ENCODE measurements around the gene KRTAP10-1.
"Not testable (repeated sequence)": the region's sequence is repeated elsewhere in the genome, so short reads cannot be mapped to it uniquely, and the experiment has no call there.

KRTAP10-1 gene

DNA sequence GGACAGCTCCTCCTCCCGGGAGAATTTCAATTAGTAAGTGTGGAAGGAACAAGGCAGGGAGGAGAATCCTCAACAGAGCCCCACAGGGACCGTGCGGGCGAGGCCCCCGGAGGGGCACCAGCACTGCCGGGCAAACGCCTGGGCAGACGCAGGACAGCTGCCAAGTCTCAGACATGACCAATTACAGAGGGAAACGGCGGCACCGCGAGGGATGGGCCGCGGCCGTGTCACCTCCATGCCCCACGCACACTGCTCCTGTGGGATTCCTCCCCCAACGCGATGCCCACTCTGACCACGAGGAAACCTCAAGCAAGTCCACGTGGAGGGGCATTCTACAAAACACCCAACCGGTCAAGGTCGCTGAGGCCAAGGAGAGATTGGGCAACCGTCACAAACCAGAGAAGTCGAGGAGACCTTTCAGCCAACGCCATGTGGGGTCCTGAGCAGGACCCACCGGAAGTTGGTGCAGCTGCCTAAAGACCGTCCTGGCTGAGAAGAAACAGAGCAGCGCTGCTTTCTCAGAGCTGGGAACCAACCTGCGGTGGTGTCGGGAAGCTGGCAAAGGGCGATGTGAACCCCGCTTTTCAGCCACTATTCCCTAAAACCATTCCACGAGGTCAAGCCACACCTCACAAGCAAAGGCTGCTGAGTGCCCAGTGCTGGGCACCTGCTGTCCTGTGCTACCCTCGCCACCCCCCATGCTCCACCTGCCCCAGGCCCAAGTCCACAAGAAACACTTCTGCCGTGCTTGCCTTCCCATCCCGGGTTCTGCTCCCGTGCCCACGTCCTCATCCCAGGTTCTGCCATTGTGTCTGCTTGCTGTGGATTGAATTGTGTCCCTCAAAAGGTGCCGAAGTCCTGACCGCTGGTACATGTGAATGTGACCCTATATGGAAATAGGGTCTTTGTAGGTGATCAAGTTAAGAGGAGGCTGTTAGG is 32.1 kb upstream of the KRTAP10-1 start:
- in situ Hi-C loops (cut with MboI; ENCODE audit: low sequenced_read_pairs), result no loop called here

DNA sequence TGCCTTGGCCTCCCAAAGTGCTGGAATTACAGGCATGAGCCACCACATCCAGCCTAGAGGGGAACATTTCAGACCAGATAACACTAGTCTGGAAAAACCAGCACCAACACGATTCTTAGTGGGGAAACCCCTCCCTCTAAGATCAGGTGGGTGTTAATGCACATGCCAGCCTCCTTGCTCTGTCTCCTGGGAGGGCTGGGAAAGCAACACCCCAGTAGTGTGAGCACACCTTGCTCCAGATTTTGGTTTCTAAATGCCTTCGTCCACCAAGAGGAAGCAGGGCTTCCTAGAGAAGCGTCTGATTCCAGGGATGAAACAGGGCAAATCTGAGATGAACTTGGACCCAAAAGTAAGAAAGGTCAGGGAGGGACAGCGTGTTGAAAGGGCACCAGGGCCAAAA is 31.3 kb upstream of the KRTAP10-1 start:
- in situ Hi-C loops (cut with MboI; ENCODE audit: low sequenced_read_pairs), result no loop called here

DNA sequence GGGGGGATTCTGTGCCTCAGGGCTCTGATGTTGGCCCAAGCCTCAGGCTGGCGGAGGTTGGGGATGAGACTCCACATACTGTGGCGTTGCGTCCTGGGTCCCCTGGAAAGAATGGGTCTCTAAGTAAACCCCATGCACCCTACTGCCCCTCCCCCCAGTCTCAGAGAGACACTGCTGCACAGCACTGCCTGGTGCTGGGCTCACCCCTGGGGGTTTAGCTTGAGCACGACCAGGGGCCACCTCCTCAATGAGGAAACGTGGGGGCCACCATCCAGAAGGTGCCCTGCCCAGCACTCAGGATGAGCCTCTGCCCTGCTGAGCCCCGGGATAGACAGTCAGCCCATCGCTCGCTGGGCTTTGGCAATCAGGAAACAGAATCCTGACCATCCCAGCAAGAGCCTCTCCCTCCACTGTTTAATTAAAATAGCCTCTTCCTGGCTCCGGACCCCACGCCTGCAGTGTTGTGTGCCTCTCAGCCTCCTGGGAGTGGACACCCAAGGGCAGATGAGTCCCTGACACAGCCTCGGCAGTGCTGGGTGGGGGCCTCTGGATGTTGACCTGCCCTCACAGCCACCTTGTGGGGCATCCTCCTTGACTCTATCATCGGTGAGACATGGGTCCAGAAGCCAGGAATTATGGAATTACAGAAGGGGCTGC is 30.0 kb upstream of the KRTAP10-1 start:
- in situ Hi-C loops (cut with MboI; ENCODE audit: low sequenced_read_pairs), result no loop called here

DNA sequence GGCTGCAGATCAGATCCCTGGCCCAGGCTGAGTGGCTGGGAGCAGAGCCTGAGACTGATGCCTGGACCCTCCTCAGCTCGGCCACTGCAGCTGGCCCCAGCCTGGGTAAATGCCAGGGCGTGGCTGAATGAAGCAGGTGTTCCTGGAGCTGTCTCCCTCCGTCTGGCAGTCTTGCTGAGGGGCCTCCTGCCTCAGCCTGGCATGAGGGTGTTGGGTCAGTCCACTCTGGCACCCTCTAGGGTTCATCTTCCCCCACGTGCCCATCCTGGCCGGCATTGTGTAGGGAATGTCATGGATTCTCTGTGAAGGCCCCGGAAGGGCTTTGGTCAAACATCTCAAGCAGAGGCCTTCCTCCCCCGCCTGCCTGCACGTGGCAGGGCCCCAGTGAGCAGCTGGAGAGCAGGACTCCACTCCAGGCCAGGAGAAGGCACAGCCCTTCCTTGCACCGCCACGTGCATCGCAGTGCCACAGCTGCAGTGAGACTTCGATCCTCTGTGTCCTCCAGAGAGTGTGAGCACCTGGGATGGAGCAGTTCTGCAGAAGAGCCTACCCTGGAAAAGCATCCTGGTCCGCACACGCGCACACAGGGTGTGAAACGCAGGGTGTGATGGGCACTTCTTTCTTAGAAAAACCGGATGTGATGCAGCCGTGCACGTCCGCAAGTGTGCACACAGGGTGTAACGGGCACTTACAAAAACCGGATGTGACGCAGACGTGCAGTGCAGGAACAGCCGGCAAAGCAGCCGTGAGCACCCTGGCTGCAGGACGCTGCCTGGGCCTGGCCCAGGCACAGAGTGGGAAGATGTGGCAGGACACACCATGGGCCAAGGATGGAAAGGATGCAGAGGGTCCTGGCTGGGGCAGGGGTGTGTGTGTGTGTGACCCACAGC is 28.9 kb upstream of the KRTAP10-1 start:
- in situ Hi-C loops (cut with MboI; ENCODE audit: low sequenced_read_pairs), result no loop called here

DNA sequence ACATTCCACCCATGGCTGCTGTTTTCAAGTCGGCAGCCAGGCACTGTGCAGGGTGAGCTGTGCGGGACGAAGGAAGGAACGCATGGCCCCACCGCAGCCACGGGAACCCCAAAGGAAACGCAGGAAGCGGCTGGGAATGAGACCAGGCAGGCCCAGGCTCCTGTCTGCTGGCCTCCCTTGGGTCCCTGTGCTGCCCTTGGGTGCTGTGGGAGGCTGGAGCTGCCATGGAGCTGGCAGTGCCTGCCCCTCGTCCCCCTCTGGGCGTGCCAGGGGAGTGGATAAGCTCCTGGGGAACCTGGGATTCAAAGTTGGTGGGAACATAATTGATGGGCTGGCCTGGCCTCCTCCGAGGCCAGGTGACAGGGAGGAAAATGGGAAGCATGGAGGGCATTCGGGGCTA is 28.3 kb upstream of the KRTAP10-1 start:
- in situ Hi-C loops (cut with MboI; ENCODE audit: low sequenced_read_pairs), result no loop called here

DNA sequence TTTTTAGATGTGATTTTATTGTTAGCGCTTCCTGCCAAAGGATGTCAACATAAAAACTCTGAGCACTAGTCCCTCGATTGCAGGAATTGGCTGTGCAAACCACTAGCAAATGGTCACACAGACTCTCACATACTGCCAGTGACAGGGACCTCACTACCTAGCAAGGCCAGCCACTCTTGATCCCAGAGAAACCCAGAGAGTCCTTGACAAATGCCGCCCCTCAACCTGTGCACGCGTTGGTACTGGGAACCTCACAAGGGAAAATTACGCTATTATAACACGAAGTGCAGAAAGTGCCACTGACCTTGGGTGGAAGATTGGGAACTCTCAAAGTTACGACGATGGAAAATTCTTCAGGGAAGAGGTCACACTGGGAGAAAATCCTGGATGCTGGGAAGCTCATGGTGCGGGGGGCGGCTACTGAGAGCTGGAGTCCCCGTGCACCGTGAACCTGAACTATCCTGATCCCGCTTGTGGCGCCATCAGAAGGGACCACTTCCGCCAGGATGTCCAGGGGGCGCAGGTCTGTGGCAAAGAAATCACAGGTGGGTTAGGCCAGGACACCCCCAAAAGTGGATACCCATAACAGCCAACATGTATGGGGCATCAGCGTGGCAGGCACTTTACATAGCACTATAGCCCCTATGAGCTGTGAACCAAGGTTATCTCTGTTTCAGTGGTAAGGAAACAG is 27.6 kb upstream of the KRTAP10-1 start:
- in situ Hi-C loops (cut with MboI; ENCODE audit: low sequenced_read_pairs), result no loop called here

DNA sequence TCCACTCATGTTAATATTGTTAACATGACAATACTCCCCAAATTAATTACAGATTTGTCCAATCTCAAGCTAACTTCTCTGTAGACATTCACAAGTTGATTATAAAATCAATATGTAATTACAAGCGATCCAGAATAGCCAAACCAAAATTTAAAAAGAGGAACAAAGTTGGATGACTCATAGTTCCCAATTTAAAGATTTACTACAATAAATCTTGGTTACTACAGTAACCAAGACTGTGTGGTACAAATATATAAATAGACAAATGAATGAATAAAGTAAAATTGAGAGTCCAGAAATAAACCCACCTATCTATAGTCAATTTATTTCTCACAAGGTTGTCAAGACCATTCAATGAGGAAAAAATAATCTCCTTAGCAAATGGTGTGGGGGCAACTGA is 26.4 kb upstream of the KRTAP10-1 start:
- in situ Hi-C loops (cut with MboI; ENCODE audit: low sequenced_read_pairs), result no loop called here

DNA sequence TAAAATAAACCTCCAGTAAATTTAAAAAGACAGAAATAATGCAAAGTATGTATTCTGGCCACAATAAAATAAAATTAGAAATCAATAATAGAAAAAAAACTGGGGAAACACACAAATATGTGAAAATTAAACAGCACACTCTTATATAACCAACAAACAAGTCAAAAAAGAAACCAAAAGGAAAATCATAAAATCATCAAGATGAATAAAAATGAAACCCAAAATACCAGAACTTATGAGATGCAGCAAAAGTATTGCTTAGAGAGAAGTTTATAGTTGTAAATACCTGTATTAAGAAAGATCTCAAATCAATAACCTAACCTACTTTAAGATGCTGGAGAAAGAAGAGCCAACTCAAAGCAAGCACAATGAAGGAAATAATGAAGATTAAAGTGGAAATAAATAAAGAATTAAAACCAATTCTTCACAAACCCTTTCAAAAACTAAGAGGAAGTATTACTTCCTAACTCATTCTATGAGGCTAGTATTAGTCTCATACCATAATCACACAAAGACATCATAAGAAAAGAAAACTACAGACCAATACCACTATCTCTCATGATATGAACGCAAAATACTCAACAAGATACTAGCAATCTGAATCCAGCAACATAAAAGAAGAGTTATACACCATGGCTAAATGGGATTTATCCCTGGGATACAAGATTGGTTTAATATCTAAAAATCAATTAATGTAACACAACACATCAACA is 25.0 kb upstream of the KRTAP10-1 start:
- in situ Hi-C loops (cut with MboI; ENCODE audit: low sequenced_read_pairs), result no loop called here

DNA sequence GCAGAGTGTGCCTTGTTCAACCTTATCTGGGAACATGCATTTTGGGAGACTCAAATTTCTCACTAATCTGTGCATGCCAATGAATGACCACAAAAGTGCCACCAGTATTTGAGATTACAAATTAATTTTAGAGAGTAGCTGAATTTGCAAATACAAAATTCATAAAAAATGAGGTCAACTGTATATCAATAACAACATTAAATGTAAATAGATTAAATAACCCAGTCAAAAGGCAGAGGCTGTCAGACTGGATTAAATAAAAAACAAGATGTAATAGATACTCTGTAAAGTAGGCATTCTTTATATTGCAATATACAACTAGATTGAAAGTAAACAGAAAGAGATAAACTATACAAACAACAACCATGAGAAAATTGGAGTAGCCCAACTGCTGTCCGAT is 24.1 kb upstream of the KRTAP10-1 start:
- in situ Hi-C loops (cut with MboI; ENCODE audit: low sequenced_read_pairs), result no loop called here

DNA sequence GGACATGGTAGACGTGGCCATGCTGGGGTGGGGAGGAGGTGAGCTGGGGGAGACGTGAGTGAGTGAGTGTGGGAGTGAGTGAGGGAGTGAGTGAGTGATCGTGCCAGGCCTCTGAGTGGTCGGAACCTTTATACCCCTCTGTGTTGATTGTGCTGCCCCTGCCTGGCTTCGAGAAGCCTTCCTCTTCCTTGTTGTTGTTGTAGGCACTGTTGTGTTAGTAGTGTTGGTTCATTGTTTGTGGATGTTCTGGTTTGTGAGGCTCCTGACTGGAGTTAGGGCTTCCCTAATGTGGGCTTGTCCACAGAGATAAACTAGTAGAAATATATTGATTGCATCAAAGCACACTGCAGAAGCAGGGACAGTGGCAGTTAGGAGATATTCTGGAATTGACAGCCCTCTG is 18.7 kb upstream of the KRTAP10-1 start, which contains the start of gene KRTAP10-3:
Gene KRTAP10-3, minus strand, starts transcription at position 101 of the 400 bp plus-strand sequence. Its CDS starts 80 bp downstream, at position 21.
- in situ Hi-C loops (cut with MboI; ENCODE audit: low sequenced_read_pairs), result no loop called here

DNA sequence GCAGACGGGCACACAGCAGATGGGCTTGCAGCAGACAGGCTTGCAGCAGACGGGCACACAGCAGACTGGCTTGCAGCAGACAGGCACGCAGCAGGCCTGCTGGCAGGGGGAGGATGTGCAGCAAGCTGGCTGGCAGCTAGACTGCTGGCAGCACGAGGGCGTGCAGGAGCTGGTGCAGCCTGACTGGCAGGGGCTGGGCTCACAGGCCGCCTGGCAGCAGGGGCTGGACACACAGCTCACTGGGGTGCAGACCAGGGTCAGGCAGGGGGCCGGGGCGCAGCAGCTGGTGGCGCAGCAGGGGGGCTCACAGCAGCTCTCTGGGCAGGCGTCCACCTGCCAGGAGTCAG is 18.3 kb upstream of the KRTAP10-1 start:
- in situ Hi-C loops (cut with MboI; ENCODE audit: low sequenced_read_pairs), result not testable (repeated sequence)

DNA sequence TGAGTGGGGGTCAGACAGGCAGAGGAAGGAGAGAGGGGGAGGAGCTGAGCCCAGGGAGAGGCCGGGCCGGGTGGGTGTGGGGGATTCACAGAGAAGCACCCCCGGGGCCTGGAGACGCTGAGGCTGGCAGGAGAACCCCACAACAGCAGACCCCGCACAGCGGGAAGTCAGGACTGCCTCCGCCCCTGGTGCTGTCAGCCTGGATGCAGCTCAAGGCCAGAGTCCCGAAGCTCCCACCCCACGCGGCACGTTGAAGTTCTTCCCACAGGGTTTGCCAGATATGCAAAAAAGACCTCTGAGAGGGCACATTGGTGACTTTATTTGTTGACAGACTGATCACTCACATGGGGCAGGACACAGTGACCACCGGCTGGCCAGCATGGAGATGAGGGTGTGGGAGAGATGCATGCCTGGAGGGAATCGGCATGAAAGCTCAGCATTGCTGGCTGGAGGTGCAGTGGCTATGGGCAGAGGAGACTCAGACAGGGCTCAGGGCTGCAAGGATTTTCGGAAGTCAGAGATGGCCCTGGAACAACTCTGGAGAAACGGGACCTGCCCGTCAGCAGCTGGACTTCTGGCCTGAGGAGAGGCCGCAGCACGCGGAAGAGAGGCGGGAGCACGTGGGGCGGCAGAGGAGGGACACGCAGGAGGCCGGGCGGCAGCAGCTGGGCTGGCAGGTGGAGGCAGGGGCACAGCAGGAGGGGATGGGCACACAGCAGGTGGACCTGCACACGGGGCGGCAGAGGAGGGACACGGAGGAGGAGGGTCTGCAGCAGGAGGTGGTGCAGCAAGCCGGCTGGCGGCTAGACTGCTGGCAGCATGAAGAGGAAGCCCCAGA is 17.7 kb upstream of the KRTAP10-1 start:
- in situ Hi-C loops (cut with MboI; ENCODE audit: low sequenced_read_pairs), result no loop called here

DNA sequence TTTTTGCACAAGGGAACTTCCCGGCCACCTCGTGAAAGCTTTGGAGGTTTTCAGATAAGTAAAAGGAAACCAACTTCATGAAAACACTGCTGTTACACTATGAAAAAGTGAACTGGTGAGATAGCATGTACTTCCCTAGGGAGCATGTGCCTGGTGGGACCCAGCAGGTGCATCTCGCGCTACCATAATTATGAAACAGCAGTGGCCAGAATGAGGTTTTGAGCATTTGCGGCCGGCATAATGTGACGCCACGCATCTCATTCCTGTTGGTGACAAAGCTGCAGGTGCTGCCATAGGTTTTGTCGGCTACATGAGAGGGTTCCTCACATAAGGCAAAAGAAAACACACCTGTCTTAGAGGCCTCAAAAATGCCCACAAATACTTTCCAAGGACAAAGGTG is 16.9 kb upstream of the KRTAP10-1 start:
- in situ Hi-C loops (cut with MboI; ENCODE audit: low sequenced_read_pairs), result no loop called here

DNA sequence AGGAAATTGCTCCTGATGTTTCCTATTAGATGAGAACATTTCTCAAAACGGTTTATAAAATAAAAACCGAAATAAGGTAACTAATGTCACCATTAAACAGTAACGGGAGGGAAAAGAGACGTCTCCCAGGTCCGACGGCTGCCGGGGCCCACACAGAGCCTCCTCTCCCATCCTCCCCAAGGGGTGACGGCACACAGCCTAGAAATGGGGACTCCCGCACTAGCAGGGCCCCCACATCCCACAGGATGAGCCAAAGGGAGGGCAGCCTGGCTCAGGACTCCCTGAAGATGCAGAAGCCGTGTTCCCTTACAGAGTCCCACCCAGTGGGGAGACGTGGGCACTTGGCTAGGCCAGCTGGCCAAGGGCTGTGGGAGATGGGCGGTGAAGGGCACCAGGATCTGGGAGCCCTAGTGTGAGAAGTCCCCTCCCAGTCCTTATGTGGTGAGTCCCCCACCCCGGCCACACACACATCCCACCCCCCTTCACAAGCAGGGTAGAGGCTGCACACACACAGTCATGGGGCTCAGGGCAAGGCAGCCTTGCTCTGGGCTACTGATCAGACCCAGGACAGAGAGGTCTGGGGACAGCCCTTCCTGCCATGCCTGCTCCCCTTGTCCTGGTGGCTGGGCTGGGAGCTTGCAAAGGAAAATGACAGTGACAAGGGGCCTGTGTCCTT is 15.3 kb upstream of the KRTAP10-1 start:
- in situ Hi-C loops (cut with MboI; ENCODE audit: low sequenced_read_pairs), result no loop called here

DNA sequence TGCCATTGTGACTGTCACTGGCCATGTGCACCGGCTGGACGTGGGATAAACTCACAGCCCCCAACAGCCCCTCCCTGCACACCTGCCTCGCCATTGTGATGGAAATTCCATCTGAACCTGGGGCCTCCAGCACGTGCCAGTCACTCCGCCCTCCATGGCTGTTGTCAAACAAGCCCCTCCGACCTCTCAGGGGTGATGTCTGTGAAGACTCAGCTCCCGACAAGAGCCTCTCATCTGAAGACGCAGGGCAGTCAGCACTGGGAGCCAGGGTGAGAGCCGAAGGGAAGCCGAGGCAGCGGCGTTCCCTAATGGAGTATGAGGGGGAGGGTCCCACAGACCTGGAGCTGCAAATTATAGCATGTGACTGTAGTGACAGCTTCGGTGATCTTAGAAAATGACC is 12.7 kb upstream of the KRTAP10-1 start:
- in situ Hi-C loops (cut with MboI; ENCODE audit: low sequenced_read_pairs), result no loop called here

DNA sequence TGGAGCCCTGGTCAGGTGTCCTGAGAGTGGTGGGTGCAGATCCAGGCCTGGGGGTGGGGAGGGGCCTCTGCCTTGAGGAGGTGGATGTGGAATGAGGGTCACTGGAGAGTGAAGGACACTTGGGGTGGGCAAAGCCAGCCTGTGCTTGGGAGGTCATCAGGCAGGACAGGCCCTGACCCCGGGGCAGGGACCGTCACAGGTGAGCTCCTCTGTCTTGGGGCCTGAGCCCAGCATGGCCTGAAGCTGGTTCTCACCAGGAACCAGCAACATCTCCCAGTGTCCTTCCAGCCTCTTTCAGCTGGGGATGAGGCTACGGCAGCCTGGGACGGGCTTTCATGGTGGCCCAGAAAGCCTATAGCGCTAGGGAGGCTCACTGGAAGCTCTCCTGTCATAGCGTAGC is 12.1 kb upstream of the KRTAP10-1 start:
- in situ Hi-C loops (cut with MboI; ENCODE audit: low sequenced_read_pairs), result no loop called here

DNA sequence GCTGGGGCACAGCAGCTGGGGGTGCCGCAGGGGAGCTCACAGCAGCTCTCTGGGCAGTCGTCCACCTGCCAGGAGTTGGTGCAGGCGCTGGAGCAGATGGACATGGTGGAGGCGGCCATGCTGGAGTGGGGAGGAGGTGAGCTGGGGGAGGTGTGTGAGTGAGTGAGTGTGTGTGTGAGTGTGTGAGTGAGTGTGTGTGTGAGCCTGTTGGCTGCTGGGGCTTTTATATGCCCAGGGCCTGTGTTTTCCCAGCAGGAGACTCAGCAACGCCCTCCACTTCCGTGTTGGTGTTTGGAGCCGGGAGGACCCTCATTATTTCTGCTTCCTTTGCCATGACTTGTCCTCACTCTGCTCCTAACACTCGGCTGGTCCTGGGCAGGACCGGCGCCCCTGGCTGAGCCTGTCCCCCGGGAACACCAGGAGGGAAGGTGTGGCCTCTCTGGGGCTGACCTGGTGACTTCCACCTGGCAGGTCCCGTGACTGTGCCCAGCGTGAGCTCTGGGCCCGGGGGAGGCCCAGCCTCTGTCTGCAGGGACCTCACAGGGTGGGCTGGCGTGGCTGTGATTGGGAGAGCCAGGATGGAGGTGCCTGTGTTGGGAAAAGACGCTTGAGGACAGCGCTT is 11.5 kb upstream of the KRTAP10-1 start, which contains the start of gene KRTAP10-2:
Gene KRTAP10-2, minus strand, starts transcription at position 166 of the 622 bp plus-strand sequence. Its CDS starts 47 bp downstream, at position 119.
- in situ Hi-C loops (cut with MboI; ENCODE audit: low sequenced_read_pairs), result no loop called here

DNA sequence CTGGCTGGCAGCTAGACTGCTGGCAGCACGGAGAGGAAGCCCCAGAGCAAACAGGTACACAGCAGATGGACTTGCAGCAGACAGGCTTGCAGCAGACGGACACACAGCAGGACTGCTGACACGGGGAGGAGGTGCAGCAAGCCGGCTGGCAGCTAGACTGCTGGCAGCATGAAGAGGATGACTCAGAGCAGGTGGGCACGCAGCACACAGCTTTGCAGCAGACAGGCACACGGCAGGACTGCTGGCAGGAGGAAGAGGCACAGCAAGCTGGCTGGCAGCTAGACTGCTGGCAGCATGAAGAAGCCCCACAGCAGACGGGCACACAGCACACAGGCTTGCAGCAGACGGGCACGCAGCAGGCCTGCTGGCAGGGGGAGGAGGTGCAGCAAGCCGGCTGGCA is 10.8 kb upstream of the KRTAP10-1 start:
- in situ Hi-C loops (cut with MboI; ENCODE audit: low sequenced_read_pairs), result no loop called here
